Activated T-helper 17 cell treated with anti-CD3 and anti-CD28 coated beads, Interleukin-2, amount 50 U/mL, for 72 hours (primary cell): ENCODE data around the gene TIRAP. TPM values are rescaled to one million over a fixed set of nuclear protein-coding genes. Genes with fewer than 3 reads are reported as not detected.
"Not testable (repeated sequence)": the region's sequence is repeated elsewhere in the genome, so short reads cannot be mapped to it uniquely, and the experiment has no call there.

Experiments
- ATAC-seq: fragments of 150-1000 bp; cut with Tn5 transposase; replicated peaks from 2 replicates; pipeline ENCODE4 v1.10.0; 2021; ENCODE audit warnings: mild to moderate bottlenecking, moderate library complexity
- H3K27ac Mint-ChIP-seq: one replicate; pipeline ENCODE4 v1.8.0; 2022; ENCODE audit warnings: mixed read lengths
- H3K27me3 Mint-ChIP-seq: one replicate; pipeline ENCODE4 v1.8.0; 2022; ENCODE audit warnings: mixed read lengths
- H3K36me3 Mint-ChIP-seq: one replicate; pipeline ENCODE4 v1.8.0; 2022; ENCODE audit warnings: low read depth, mild to moderate bottlenecking, mixed read lengths
- H3K4me1 Mint-ChIP-seq: one replicate; pipeline ENCODE4 v1.8.0; 2022; ENCODE audit warnings: mixed read lengths
- H3K4me3 Mint-ChIP-seq: one replicate; pipeline ENCODE4 v1.8.0; 2022; ENCODE audit warnings: mild to moderate bottlenecking, mixed read lengths
- H3K9me3 Mint-ChIP-seq: one replicate; pipeline ENCODE4 v1.8.0; 2022; ENCODE audit warnings: mixed read lengths
- total RNA-seq, 2 donors: library from RNA; stranded (reverse); gene quantifications; one replicate each; pipeline ENCODE4 v1.2.3, GENCODE V29; 2022

Gene TIRAP
- total RNA-seq, 2 donors from 2014 or later: 11.1 to 12.0 TPM

DNA sequence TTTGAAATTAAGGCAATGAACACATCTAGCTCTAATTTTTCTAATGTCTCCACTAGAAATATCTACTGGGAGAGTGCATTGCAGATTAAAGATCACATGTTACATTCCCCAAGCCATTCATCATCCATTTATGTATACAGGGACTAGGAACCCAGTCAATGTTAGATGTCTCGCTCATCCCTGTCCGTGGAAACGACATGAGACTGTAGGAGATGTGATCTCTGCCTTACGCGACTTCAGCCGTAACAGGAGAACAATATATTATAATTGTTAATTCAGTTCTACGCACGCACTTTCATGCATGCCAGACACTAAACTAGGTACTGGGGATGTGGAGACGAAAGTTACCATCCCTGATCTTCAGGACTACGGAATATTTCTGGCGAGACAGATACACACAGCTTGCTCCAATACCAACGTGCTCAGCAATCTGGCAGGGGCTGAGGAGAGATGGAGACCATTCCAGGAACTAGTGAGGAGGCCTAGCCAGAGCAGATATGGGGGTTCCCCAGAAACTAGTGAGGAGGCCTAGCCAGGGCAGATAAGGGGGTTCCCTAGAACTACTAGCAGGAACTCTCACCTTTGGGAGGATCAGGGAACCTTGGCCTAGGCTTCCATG lies 21.7 kb downstream of the TIRAP start:
- Mint-ChIP-seq H3K4me3 (peak overlapping the region; percentile 99), H3K27me3 (no peaks in the 10 kb centered on the region), H3K9me3 (no peaks in the 10 kb centered on the region), H3K36me3 (peaks cover 60% of the 10 kb centered on the region), H3K4me1 (peaks cover 16% of the 10 kb centered on the region), H3K27ac (peak overlapping the region; percentile 97)
- ATAC-seq: peak; percentile 33

DNA sequence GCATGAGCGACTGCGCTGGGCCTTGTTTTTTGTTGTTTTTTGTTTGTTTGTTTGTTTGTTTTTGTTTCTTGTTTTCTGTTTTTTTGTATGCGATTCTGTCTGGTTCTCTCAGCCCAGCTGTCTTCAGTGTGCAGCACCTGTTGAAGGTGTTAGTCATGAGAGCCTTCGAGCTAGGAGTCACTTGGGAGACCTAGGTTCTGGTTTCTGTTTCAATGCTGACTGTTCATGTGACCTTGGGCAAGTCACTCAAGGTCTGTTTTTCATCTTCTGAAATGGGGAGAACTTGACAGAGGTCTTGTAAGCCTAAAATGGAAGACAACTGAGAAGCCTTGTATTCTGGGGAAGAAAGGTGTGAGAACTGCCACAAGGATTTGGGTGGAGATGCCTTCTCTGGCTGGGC lies 22.8 kb downstream of the TIRAP start:
- H3K9me3 Mint-ChIP-seq: no peaks in the 10 kb centered on the region
- H3K36me3 Mint-ChIP-seq: peaks cover 71% of the 10 kb centered on the region
- peaks cover 22% of the 10 kb centered on the region for H3K4me1 Mint-ChIP-seq
- peak overlapping the region; percentile 99 for H3K4me3 Mint-ChIP-seq
- peak overlapping the region; percentile 65 for H3K27ac Mint-ChIP-seq
- H3K27me3 Mint-ChIP-seq: no peaks in the 10 kb centered on the region
- ATAC-seq: peak; percentile 61

DNA sequence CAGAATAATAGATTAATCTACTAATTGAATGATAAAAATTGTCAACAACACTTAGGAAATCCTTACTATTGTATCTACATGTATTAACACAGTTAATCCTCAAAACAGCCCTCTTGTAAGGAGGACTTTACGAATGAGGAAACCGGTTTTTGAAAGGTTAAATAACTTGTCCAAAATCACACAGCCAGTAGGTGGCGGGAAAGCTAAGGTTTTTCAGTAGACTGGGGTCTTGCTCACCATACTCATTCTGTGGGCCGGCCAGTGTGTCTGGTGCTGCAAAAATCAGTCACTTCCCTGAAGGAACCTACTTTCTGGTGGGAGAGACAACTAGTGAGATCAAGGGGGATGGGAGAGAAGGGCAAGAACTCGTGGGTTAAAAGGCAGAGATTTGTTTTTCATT lies 24.8 kb downstream of the TIRAP start:
- Mint-ChIP-seq H3K36me3 (peaks cover 80% of the 10 kb centered on the region), H3K9me3 (no peaks in the 10 kb centered on the region), H3K4me3 (no peak overlapping the region), H3K27me3 (no peaks in the 10 kb centered on the region), H3K27ac (no peak overlapping the region), H3K4me1 (peaks cover 29% of the 10 kb centered on the region)
- no peak for ATAC-seq

DNA sequence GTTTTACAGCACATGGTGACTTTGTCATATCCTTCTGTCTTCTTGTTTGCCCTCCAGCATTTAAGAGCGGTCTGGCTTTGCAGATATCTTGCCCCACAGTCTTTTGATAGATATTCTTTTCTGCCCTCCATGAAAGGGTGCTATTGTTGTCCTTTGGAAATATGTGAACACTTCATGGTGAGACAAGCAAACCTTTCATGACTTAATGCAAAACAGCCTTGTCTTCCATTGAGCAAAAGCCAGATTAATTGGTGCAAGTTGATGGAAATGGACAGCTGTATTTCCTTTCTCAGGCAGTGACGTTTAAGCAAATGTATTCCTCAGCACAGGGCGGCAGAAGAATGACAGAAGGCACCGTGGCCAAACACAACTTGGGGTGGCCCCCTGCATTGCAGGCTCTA lies 25.4 kb downstream of the TIRAP start:
- Mint-ChIP-seq H3K27me3 (no peaks in the 10 kb centered on the region), H3K27ac (no peak overlapping the region), H3K4me3 (no peak overlapping the region), H3K4me1 (peaks cover 29% of the 10 kb centered on the region), H3K36me3 (peaks cover 80% of the 10 kb centered on the region), H3K9me3 (no peaks in the 10 kb centered on the region)
- ATAC-seq: no peak

DNA sequence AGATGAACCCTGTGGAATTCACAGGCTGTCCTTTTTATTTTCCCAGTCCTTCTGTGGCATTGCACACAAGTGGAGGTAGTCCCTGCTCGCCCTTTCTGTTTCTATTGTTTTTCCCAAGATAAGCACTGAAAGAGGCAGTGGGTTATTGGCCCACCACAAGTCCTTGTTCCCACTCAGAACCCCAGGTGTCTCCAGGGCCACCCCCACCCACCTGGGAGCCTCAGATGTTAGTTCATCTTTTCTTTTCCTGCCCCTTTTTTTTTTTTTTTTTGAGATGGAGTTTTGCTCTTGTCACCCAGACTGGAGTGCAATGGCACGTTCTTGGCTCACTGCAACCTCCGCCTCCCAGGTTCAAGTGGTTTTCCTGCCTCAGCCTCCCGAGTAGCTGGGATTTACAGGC lies 25.9 kb downstream of the TIRAP start:
- Mint-ChIP-seq H3K36me3 (peaks cover 80% of the 10 kb centered on the region), H3K4me1 (peaks cover 29% of the 10 kb centered on the region)
- H3K4me3 Mint-ChIP-seq, H3K9me3 Mint-ChIP-seq, H3K27me3 Mint-ChIP-seq, H3K27ac Mint-ChIP-seq, ATAC-seq: not testable (repeated sequence)

DNA sequence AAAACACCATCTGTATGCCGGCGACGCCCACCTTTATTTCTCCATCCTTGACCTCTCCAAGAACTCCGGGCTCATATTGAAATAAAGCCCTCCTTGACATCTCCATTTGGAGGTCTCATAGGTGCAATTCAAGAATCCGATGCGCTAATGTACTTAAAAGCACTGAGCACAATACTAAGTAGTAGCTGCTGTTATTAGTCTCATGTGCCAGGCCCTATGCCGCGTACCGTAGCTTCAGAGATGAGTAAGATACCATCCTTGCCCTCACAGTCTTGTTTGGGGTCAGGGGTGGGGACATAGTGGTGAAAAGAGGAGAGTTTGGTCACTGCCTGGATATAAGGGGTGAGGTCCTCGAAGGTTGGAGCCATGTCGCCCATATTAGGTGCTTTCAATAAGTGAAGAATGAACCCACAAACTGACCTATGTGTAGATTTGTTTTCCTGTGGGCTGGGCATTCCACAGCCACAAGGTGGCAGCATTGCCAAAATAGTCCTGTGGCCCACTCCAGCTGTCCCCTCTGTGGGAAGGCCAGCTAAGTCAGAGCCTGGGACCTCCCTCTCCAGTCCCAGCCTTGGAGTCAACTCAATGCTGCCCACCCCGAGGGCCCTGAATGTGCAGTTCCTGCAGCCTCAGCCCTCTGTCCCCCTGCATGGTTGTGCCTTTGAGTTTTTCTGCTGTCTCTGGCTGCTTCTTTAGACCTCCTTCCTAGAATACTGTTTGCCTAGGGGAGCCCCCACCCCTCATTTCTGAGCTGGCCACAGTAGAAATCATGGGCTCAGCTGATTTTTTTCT lies 27.5 kb downstream of the TIRAP start:
- Mint-ChIP-seq H3K27ac (peak overlapping the region; percentile 13), H3K36me3 (peaks cover 80% of the 10 kb centered on the region)

DNA sequence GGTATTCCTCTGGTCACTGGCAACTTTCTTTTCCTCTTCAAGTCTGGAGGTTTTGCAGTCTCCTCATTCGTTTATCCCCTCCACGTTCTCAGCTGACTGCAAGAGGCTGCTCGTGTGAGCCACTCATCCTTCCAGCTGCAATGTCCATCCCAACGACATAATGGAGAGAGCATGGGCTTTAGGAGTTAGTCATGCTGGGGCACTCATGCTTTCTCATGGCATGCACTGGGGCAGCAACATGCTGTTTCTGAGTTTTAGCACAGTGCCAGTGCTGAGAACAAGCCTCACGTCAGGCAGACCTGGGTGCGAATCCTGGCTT lies 28.1 kb downstream of the TIRAP start:
- no peak for ATAC-seq
- H3K4me1 Mint-ChIP-seq: peaks cover 19% of the 10 kb centered on the region
- H3K36me3 Mint-ChIP-seq: peaks cover 80% of the 10 kb centered on the region
- H3K9me3 Mint-ChIP-seq: no peaks in the 10 kb centered on the region
- H3K4me3 Mint-ChIP-seq: no peak overlapping the region
- no peaks in the 10 kb centered on the region for H3K27me3 Mint-ChIP-seq
- H3K27ac Mint-ChIP-seq: no peak overlapping the region

More for the DNA sequence above, 27.5 kb downstream of the TIRAP start:
- peaks cover 24% of the 10 kb centered on the region for H3K4me1 Mint-ChIP-seq
- no peak overlapping the region for H3K4me3 Mint-ChIP-seq
- H3K27me3 Mint-ChIP-seq: no peaks in the 10 kb centered on the region
- ATAC-seq: peak; percentile 68
- H3K9me3 Mint-ChIP-seq: no peaks in the 10 kb centered on the region

DNA sequence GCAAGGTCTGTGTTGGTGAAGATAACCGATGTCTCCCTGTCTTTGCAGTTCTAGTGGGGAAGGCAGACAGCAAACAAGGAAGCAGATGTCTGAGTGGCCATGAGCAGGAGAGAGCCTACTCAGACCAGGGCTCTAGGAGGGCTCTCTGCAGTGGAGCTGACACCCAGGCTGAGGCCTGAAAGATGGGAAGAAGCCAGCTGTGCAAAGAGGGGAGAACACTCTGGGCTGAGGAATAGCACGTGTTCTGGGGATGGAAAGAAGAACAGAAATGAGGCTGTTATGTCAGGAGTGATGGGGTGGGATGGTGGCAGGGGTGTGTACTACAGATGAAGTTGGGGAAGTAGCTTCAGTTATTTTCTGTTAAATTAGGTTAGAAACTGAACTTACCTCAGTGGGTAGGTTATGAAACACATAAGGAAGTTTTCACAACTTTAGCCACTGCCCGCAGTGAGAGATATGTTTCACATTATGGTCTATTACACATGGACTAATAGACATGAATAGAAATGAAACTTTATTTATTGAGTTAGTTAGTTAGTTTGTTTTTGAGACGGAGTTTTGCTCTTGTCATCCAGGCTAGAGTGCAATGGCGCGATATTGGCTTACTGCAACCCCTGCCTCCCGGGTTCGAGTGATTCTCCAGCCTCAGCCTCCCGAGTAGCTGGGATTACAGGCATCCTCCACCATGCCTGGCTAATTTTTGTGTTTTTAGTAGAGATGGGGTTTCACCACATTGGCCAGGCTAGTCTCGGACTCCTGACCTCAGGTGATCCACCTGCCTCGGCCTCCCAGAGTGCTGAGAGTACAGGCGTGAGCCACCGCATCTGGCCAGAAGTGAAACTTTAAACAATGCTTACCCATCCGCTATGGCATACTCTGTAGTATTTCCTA lies 28.8 kb downstream of the TIRAP start:
- H3K27ac Mint-ChIP-seq: no peak overlapping the region
- peaks cover 24% of the 10 kb centered on the region for H3K4me1 Mint-ChIP-seq
- H3K27me3 Mint-ChIP-seq: no peaks in the 10 kb centered on the region
- peaks cover 83% of the 10 kb centered on the region for H3K36me3 Mint-ChIP-seq
- no peak overlapping the region for H3K4me3 Mint-ChIP-seq
- no peaks in the 10 kb centered on the region for H3K9me3 Mint-ChIP-seq
- ATAC-seq: no peak

DNA sequence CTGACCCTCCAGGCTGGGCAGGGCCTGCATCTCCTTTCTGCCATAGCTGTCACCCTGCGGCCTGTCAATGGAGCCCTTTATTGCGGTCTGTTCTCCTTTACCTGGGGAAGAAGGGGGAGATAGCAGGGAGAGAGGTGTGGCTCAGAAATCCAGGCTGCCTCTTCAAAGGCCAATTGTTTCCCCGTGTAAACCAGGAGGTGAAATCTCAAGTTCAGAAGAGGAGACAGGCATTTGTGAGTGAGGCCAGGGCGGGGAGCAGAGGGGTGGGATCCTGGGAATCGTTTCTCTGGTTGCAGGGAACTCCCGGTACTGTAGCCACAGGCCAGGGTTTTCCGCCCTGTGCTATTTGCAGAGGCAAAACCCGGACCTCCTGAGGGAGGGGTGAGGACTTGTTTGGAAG lies 30.1 kb downstream of the TIRAP start:
- Mint-ChIP-seq H3K36me3 (peaks cover 81% of the 10 kb centered on the region), H3K27me3 (no peaks in the 10 kb centered on the region), H3K27ac (peak overlapping the region; percentile 20), H3K4me3 (no peak overlapping the region), H3K4me1 (peaks cover 30% of the 10 kb centered on the region), H3K9me3 (no peaks in the 10 kb centered on the region)
- ATAC-seq: no peak

DNA sequence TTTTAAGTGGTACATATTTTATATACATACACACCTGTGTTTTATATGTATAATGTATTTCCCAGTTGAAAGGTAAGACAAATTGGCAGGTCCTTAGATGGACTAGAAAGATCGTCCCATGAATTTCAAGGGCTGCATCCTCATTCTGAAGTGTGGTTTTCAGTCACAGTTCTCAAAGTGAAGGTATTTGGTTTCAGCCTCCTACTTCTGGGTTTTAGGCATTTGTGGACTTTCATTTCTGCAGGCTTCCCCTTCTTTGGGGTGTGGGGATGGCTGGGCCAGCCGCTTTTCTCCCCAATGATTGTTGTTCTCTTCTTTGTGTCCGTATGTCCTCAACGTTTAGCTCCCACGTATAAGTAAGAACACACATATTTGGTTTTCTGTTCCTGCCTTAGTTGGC lies 30.9 kb downstream of the TIRAP start:
- H3K4me3 Mint-ChIP-seq: no peak overlapping the region
- peaks cover 38% of the 10 kb centered on the region for H3K4me1 Mint-ChIP-seq
- no peaks in the 10 kb centered on the region for H3K9me3 Mint-ChIP-seq
- H3K36me3 Mint-ChIP-seq: peaks cover 74% of the 10 kb centered on the region
- no peak overlapping the region for H3K27ac Mint-ChIP-seq
- no peaks in the 10 kb centered on the region for H3K27me3 Mint-ChIP-seq
- ATAC-seq: no peak

DNA sequence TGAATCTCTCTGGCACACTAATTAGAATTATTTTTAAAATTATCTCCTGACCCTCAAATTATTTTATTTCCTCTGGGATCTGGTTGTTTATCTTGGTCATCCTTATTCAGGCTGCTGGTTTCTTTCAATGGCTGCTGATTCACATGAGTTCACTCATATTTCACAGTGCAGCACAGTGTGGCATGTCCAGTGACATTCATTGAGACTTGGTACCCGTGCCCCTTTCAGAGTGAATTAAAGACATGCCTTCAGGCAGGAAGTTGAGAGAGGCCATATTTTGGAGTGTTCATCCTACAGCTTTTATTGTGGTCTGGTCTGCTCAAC lies 34.5 kb downstream of the TIRAP start:
- Mint-ChIP-seq H3K4me3 (peak overlapping the region; percentile 82), H3K36me3 (peaks cover 63% of the 10 kb centered on the region), H3K9me3 (no peaks in the 10 kb centered on the region), H3K4me1 (peaks cover 37% of the 10 kb centered on the region), H3K27ac (peak overlapping the region; percentile 93), H3K27me3 (no peaks in the 10 kb centered on the region)
- ATAC-seq: no peak

DNA sequence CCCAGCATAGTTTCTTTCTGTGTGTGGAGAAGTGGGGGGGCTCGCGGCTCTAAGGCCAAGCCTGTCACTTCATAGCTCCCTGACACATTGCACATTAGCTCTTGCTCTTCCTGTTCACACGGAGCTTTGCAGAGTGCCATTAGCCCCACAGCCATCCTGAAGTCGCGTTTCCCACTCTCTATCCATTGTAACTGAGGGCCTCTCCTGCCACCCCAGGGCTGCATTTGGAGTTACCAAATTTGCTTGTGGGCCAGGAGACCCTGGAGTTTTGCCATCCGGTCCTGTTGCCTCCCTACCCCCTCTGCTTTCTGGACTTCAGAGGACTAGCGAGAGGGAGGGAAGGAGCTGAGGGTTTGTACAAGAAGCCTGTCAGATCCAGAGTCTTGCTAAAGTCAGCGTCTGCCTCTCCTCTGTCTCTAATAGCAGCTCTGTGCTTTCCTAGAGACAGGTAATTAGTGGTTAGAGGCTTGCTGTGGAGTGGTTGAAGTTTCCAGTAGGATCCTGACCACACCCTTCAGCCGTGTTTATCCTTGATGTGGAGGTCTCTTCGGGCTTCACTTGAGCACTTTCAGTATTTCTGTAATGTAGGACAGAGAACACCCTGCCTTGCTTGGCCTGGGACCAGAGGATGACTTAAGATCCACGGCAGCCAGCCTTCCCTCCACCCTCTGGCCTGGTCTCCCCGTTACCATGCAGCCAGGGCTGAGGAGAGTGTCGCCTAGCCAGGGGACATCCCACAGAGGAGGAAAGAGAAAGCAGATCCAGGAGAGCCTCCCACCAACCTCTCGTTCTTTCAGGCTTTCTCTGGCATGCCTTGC lies 35.1 kb downstream of the TIRAP start:
- peak; percentile 68 for ATAC-seq
- H3K4me3 Mint-ChIP-seq: peak overlapping the region; percentile 82
- peak overlapping the region; percentile 93 for H3K27ac Mint-ChIP-seq
- peaks cover 63% of the 10 kb centered on the region for H3K36me3 Mint-ChIP-seq
- H3K27me3 Mint-ChIP-seq: no peaks in the 10 kb centered on the region
- peaks cover 37% of the 10 kb centered on the region for H3K4me1 Mint-ChIP-seq
- no peaks in the 10 kb centered on the region for H3K9me3 Mint-ChIP-seq

DNA sequence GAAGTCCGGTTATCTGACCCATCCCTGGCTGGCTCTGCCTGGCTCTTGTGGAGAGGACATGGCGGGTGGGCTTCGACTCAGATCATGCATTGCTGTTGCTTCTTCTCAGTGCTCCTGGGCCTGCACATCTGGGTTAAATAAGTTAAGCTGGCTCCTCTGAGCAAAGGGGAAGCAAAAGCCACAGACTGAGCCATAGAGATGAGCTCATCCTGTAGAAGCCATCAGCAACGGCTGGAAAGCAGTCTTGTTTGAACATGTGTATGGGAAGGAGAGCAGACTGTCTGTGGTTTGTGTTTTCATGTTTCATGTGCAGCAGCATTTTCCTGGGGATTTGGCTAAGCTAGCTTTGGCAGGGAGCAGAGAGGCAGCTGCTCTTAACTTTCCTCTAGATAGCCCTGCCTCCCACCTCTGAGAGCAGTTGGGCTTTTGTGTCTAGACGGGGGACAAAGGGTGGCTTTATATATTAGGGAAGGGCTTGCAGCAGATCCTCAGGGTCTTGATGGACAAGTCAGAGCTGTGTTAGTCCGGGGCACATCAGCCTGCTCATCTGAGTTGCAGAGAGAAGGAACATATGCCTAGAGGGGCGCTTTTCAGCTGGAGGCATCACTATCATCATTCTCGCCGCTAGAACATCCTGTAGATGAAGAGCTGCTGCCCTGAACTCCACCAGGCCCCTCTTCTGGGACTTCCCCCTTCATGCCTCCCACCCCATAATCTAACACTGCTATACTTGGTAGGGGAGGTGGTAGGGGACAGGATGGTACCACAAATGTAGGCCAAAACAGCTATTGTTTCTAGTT lies 35.9 kb downstream of the TIRAP start:
- H3K9me3 Mint-ChIP-seq: no peaks in the 10 kb centered on the region
- H3K4me3 Mint-ChIP-seq: peak overlapping the region; percentile 82
- H3K27ac Mint-ChIP-seq: peak overlapping the region; percentile 93
- ATAC-seq: peak; percentile 92
- peaks cover 58% of the 10 kb centered on the region for H3K36me3 Mint-ChIP-seq
- H3K4me1 Mint-ChIP-seq: peaks cover 37% of the 10 kb centered on the region
- no peaks in the 10 kb centered on the region for H3K27me3 Mint-ChIP-seq
